HEK293 (cell line): ENCODE results near the gene NLRP4.
"Not testable (repeated sequence)": the region's sequence is repeated elsewhere in the genome, so short reads cannot be mapped to it uniquely, and the experiment has no call there.

Experiments used
- KLF9 ChIP-seq: fragments of 450-650 bp; formaldehyde crosslinking; IDR thresholded peaks from 2 replicates; pipeline ENCODE4 v1.5.1; 2016; ENCODE audit warnings: missing biosample characterization, missing genetic modification characterization, low read depth
- OVOL3 ChIP-seq: fragments of 450-650 bp; formaldehyde crosslinking; IDR thresholded peaks from 2 replicates; pipeline ENCODE4 v1.5.1; 2016; ENCODE audit warnings: missing biosample characterization, missing genetic modification characterization
- ZBTB7A ChIP-seq: fragments of 450-650 bp; formaldehyde crosslinking; IDR thresholded peaks from 2 replicates; pipeline ENCODE4 v1.5.1; 2016; ENCODE audit warnings: low read depth, missing biosample characterization, missing genetic modification characterization
- ZNF423 ChIP-seq: fragments of 450-650 bp; formaldehyde crosslinking; IDR thresholded peaks from 2 replicates; pipeline ENCODE4 v1.5.1; 2016; ENCODE audit warnings: missing biosample characterization, missing genetic modification characterization
- ZNF785 ChIP-seq: fragments of 450-650 bp; formaldehyde crosslinking; IDR thresholded peaks from 2 replicates; pipeline ENCODE4 v1.5.1; 2016; ENCODE audit warnings: missing biosample characterization, missing genetic modification characterization
- TF ChIP-seq, protein P1 (sequence below): fragments of 450-650 bp; formaldehyde crosslinking; IDR thresholded peaks from 2 replicates; pipeline ENCODE4 v1.5.1; 2016; ENCODE audit warnings: missing biosample characterization, missing genetic modification characterization

DNA sequence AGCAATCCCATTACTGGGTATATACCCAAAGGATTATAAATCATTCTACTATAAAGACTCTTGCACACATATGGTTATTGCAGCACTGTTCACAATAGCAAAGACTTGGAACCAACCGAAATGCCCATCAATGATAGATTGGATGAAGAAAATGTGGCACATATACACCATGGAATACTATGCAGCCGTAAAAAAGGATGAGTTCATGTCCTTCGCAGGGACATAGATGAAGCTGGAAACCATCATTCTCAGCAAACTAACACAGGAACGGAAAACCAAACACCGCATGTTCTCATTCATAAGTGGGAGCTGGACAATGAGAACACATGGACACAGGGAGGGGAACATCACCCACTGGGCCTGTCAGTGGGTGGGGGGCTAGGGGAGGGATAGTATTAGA is 92.9 kb downstream of the NLRP4 start:
- TF ChIP-seq, protein P1, sequence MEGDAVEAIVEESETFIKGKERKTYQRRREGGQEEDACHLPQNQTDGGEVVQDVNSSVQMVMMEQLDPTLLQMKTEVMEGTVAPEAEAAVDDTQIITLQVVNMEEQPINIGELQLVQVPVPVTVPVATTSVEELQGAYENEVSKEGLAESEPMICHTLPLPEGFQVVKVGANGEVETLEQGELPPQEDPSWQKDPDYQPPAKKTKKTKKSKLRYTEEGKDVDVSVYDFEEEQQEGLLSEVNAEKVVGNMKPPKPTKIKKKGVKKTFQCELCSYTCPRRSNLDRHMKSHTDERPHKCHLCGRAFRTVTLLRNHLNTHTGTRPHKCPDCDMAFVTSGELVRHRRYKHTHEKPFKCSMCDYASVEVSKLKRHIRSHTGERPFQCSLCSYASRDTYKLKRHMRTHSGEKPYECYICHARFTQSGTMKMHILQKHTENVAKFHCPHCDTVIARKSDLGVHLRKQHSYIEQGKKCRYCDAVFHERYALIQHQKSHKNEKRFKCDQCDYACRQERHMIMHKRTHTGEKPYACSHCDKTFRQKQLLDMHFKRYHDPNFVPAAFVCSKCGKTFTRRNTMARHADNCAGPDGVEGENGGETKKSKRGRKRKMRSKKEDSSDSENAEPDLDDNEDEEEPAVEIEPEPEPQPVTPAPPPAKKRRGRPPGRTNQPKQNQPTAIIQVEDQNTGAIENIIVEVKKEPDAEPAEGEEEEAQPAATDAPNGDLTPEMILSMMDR (tag by site-specific recombination) = not testable (repeated sequence)
- TF ChIP-seq ZNF423 (tag by site-specific recombination); ZNF785 (tag by site-specific recombination); ZBTB7A (tag by site-specific recombination); KLF9; OVOL3 (tag by site-specific recombination): not testable (repeated sequence)
